H1 (cell line): ENCODE data around the gene BAZ2A. TPM values are rescaled to one million over a fixed set of nuclear protein-coding genes. Genes with fewer than 3 reads are reported as not detected.
"Not testable (repeated sequence)": the region's sequence is repeated elsewhere in the genome, so short reads cannot be mapped to it uniquely, and the experiment has no call there.

Experiments
- CTCF ChIA-PET: fragments of 300-600 bp; sonication (Branson Sonifier 250); formaldehyde crosslinking; loops from one replicate; lab custom pipeline; 2021; ENCODE audit not compliant: partially characterized antibody; lab: Charles Lee
- POLR2A ChIA-PET: fragments of 300-600 bp; sonication (Branson Sonifier 250); formaldehyde crosslinking; loops from one replicate; lab custom pipeline; 2021; ENCODE audit warnings: inconsistent platforms; ENCODE audit not compliant: partially characterized antibody; lab: Charles Lee
- DNase-seq, 2 experiments: peaks; one replicate each; pipeline versions ENCODE4 v3.0.0 to v3.0.0-alpha.2; 2010 to 2022; ENCODE audit warnings: low spot score in 2 of 2, low read depth in 1 of 2, mixed read lengths in 1 of 2
- FAIRE-seq: peaks from 2 replicates; lab custom pipeline; 2011; peaks lifted over from hg19 to GRCh38; lab: Jason Lieb, UNC
- H2AFZ ChIP-seq: 2 replicates; pipeline ENCODE4 v1.8.1; 2012; ENCODE audit warnings: low read length, inconsistent platforms
- H2AK5ac ChIP-seq: 2 replicates; pipeline ENCODE4 v1.6.1; 2013; ENCODE audit warnings: low read depth, low read length
- H2BK120ac ChIP-seq: replicated peaks from 2 replicates; pipeline ENCODE3; 2013; ENCODE audit warnings: low read depth, low read length, inconsistent platforms
- H2BK12ac ChIP-seq: 2 replicates; pipeline ENCODE4 v1.6.1; 2013; ENCODE audit warnings: low read depth, low read length
- H2BK15ac ChIP-seq: 2 replicates; pipeline ENCODE4 v1.6.1; 2013; ENCODE audit warnings: low read length
- H2BK20ac ChIP-seq: 2 replicates; pipeline ENCODE4 v1.6.1; 2013; ENCODE audit warnings: low read length
- H2BK5ac ChIP-seq: 2 replicates; pipeline ENCODE4 v1.6.1; 2013; ENCODE audit warnings: low read depth, low read length
- H3K14ac ChIP-seq: 2 replicates; pipeline ENCODE4 v1.6.1; 2013; ENCODE audit warnings: inconsistent platforms; ENCODE audit not compliant: insufficient read length
- H3K18ac ChIP-seq: 2 replicates; pipeline ENCODE4 v1.6.1; 2013; ENCODE audit warnings: low read length; ENCODE audit errors: extremely low read depth
- H3K23ac ChIP-seq: 2 replicates; pipeline ENCODE4 v1.6.1; 2013; ENCODE audit warnings: inconsistent platforms; ENCODE audit not compliant: insufficient read length
- H3K23me2 ChIP-seq: 2 replicates; pipeline ENCODE4 v1.6.1; 2013; ENCODE audit warnings: low read depth, low read length
- H3K27ac ChIP-seq: 2 replicates; pipeline ENCODE4 v1.6.1; 2011; ENCODE audit warnings: low read depth, low read length, inconsistent platforms
- H3K27me3 ChIP-seq, 4 experiments: replicated peaks in 1 of 4; 1 replicate in 1 of 4; 2 replicates in 3 of 4; pipeline versions ENCODE4 v1.6.1 to v1.8.1; 2011 to 2013; ENCODE audit warnings: low read length in 3 of 4, mild to moderate bottlenecking in 3 of 4, inconsistent platforms in 2 of 4, mixed read lengths in 2 of 4, moderate library complexity in 1 of 4; ENCODE audit not compliant: control insufficient read depth in 3 of 4, insufficient read depth in 3 of 4; ENCODE audit errors: extremely low read depth in 1 of 4
- H3K36me3 ChIP-seq, 4 experiments: 2 replicates each; pipeline versions ENCODE4 v1.6.1 to v1.8.1; 2011 to 2013; ENCODE audit warnings: mild to moderate bottlenecking in 4 of 4, low read length in 3 of 4, moderate library complexity in 2 of 4, control low read depth in 1 of 4, inconsistent platforms in 1 of 4; ENCODE audit not compliant: insufficient read depth in 4 of 4, control insufficient read depth in 2 of 4
- H3K4ac ChIP-seq: replicated peaks from 2 replicates; pipeline ENCODE3; 2013; ENCODE audit warnings: low read length, low read depth, mixed read lengths, inconsistent platforms; ENCODE audit not compliant: insufficient read length
- H3K4me1 ChIP-seq, 4 experiments: replicated peaks in 1 of 4; 1 replicate in 1 of 4; 2 replicates in 3 of 4; pipeline versions ENCODE4 v1.6.1 to v1.8.1; 2011 to 2013; ENCODE audit warnings: low read length in 3 of 4, inconsistent platforms in 2 of 4, mixed read lengths in 1 of 4; ENCODE audit not compliant: insufficient read depth in 4 of 4, control insufficient read depth in 3 of 4
- H3K4me2 ChIP-seq, 2 experiments: 2 replicates each; pipeline versions ENCODE4 v1.6.1 to v1.8.1; 2011 to 2013; ENCODE audit warnings: low read depth in 2 of 2, low read length in 2 of 2, control low read depth in 1 of 2, inconsistent platforms in 1 of 2, mild to moderate bottlenecking in 1 of 2; ENCODE audit not compliant: insufficient read depth in 1 of 2
- H3K4me3 ChIP-seq, 4 experiments: fragments of 200-600, 300-600 bp in 1 of 4; sonication (generic), shearing (Covaris generic), sonication (Bioruptor Twin) in 1 of 4; 2 replicates each; pipeline versions ENCODE4 v1.5.1 to v1.8.1; 2011 to 2016; ENCODE audit warnings: low read length in 4 of 4, low read depth in 3 of 4, control low read depth in 2 of 4, inconsistent platforms in 2 of 4, mild to moderate bottlenecking in 2 of 4, mixed read lengths in 1 of 4, moderate library complexity in 1 of 4; ENCODE audit not compliant: insufficient read depth in 2 of 4; ENCODE audit errors: extremely low read depth in 1 of 4
- H3K56ac ChIP-seq: replicated peaks from 2 replicates; pipeline ENCODE3; 2013; ENCODE audit warnings: low read depth, mild to moderate bottlenecking, mixed read lengths, low read length, inconsistent platforms; ENCODE audit not compliant: insufficient read length
- H3K79me1 ChIP-seq: 2 replicates; pipeline ENCODE4 v1.6.1; 2013; ENCODE audit warnings: low read depth, low read length, control low read depth
- H3K79me2 ChIP-seq, 2 experiments: 2 replicates each; pipeline versions ENCODE4 v1.6.1 to v1.8.1; 2012 to 2013; ENCODE audit warnings: low read length in 2 of 2, mild to moderate bottlenecking in 2 of 2, inconsistent platforms in 1 of 2; ENCODE audit not compliant: insufficient read depth in 2 of 2, control insufficient read depth in 1 of 2
- H3K9ac ChIP-seq, 4 experiments: replicated peaks in 1 of 4; 1 replicate in 1 of 4; 2 replicates in 3 of 4; pipeline versions ENCODE4 v1.6.1 to v1.8.1; 2011 to 2013; ENCODE audit warnings: low read depth in 3 of 4, low read length in 3 of 4, control low read depth in 2 of 4, mild to moderate bottlenecking in 2 of 4, moderate library complexity in 2 of 4, inconsistent platforms in 1 of 4; ENCODE audit errors: extremely low read depth in 1 of 4
- H3K9me3 ChIP-seq, 2 experiments: 2 replicates each; pipeline versions ENCODE4 v1.6.1 to v1.8.1; 2012 to 2013; ENCODE audit warnings: mild to moderate bottlenecking in 2 of 2, moderate library complexity in 2 of 2, control low read depth in 1 of 2, inconsistent platforms in 1 of 2, low read depth in 1 of 2, low read length in 1 of 2, mixed read lengths in 1 of 2; ENCODE audit not compliant: insufficient read depth in 2 of 2
- H4K20me1 ChIP-seq, 2 experiments: replicated peaks in 1 of 2; 2 replicates each; pipeline versions ENCODE3 to v1.8.1; 2011 to 2013; ENCODE audit warnings: inconsistent platforms in 2 of 2, low read length in 2 of 2, mild to moderate bottlenecking in 1 of 2; ENCODE audit not compliant: insufficient read depth in 2 of 2, control insufficient read depth in 1 of 2
- H4K5ac ChIP-seq: 2 replicates; pipeline ENCODE4 v1.6.1; 2013; ENCODE audit warnings: low read length, low read depth, mixed read lengths, inconsistent platforms; ENCODE audit not compliant: insufficient read length
- H4K8ac ChIP-seq: 2 replicates; pipeline ENCODE4 v1.8.0; 2013; ENCODE audit warnings: mild to moderate bottlenecking, moderate library complexity, low read length, inconsistent platforms; ENCODE audit not compliant: insufficient read depth; ENCODE audit errors: extremely low read depth
- H4K91ac ChIP-seq: replicated peaks from 2 replicates; pipeline ENCODE3; 2013; ENCODE audit warnings: low read length, mixed read lengths, inconsistent platforms; ENCODE audit not compliant: insufficient read length
- WGBS, 2 experiments: shearing (Covaris generic) in 1 of 2; methylation state at CpG; one replicate each; pipeline versions ENCODE4 v1.1.6 to v1.1.7; 2013 to 2015; ENCODE audit warnings: low lambda C conversion rate in 2 of 2, mixed read lengths in 2 of 2, inconsistent platforms in 1 of 2, low coverage in 1 of 2, missing lambda C conversion rate in 1 of 2; ENCODE audit not compliant: insufficient replicate concordance in 2 of 2, insufficient coverage in 1 of 2, insufficient read length in 1 of 2; ENCODE audit errors: extremely low coverage in 1 of 2, missing lambda C conversion rate in 1 of 2; 5-methylcytosine and 5-hydroxymethylcytosine counted together
- polyA plus RNA-seq, 7 experiments: library from polyadenylated mRNA; depleted of rRNA in 3 of 7; stranded (reverse) in 5 of 7; unstranded in 2 of 7; fragments of >200 nt in 5 of 7; fragments of 200-250 nt in 2 of 7; gene quantifications; 1 replicate in 5 of 7; 2 replicates in 1 of 7; 4 replicates in 1 of 7; pipeline versions ENCODE4 v1.2.1 to v1.2.3, GENCODE V29; 2011 to 2013; ENCODE audit warnings: missing spikeins in 2 of 7, mixed read lengths in 2 of 7
- total RNA-seq: library from RNA; stranded (reverse); fragmentation: NEBNext Ultra II Directional; extraction: Animal tissue kit (Norgen Biotek cat#: 25700); gene quantifications from 2 replicates; pipeline ENCODE4 v1.2.1, GENCODE V29; 2021

Gene BAZ2A
- total and polyA plus RNA-seq, 2 of the 8 experiments (the other 6 are each of a cell fraction or from before 2014, with no cell fraction given) = 52.0 to 110 TPM

- H2BK120ac ChIP-seq, H2AFZ ChIP-seq, H2BK15ac ChIP-seq, H2BK12ac ChIP-seq, H3K23me2 ChIP-seq, H4K20me1 ChIP-seq, H3K4ac ChIP-seq, H3K4me3 ChIP-seq, H2BK5ac ChIP-seq, H3K79me2 ChIP-seq, H3K9me3 ChIP-seq, H3K4me1 ChIP-seq, H3K14ac ChIP-seq, H2AK5ac ChIP-seq, FAIRE-seq, H3K23ac ChIP-seq, H4K8ac ChIP-seq, H3K4me2 ChIP-seq, H3K56ac ChIP-seq, H2BK20ac ChIP-seq, H3K79me1 ChIP-seq, H3K9ac ChIP-seq, DNase-seq, H3K27ac ChIP-seq, H4K5ac ChIP-seq, H4K91ac ChIP-seq, H3K27me3 ChIP-seq, H3K36me3 ChIP-seq, H3K18ac ChIP-seq: not testable (repeated sequence)
- POLR2A ChIA-PET = interaction anchor here (1.5 to 3.0 kb wide), 2 partner anchors 10 to 15 kb away, joined by 5 to 9 read pairs; no protein-coding TSS in a partner anchor
- 94% methylated on average over 7 of the region's 7 CpGs; no CpG with 5 or more reads in 1 of the 2 experiments for WGBS, 2 experiments
- CTCF ChIA-PET = interaction anchor here (0.7 to 13.2 kb wide), 10 partner anchors 10 to 164 kb away, joined by 3 to 220 read pairs (median 4); no protein-coding TSS in a partner anchor
Observed at GRCh38 chr12:56577248-56577647, 52.9 kb downstream of the BAZ2A start.
